NCI-H128 (cell line): ENCODE data around the gene TFF1.

ENCODE experiments used
- DNase-seq: peaks from one replicate; lab custom pipeline; 2025; ENCODE audit not compliant: unreplicated experiment; lab: John Stamatoyannopoulos, UW

TFF1 gene

GRCh38 chr21:42383331-42383730 lies 17.0 kb upstream of the TFF1 start:
- no peak for DNase-seq

- no peak for DNase-seq
Measured at GRCh38 chr21:42382915-42383314, 16.6 kb upstream of the TFF1 start.

GRCh38 chr21:42381347-42381984 lies 15.1 kb upstream of the TFF1 start:
- no peak for DNase-seq

- DNase-seq = no peak
Measured at GRCh38 chr21:42379426-42380215, 13.3 kb upstream of the TFF1 start.

GRCh38 chr21:42378418-42378817 lies 12.1 kb upstream of the TFF1 start:
- no peak for DNase-seq

GRCh38 chr21:42377951-42378340 lies 11.6 kb upstream of the TFF1 start:
- DNase-seq = no peak

- no peak for DNase-seq
Measured at GRCh38 chr21:42377211-42377950, 11.0 kb upstream of the TFF1 start.

- no peak for DNase-seq
Measured at GRCh38 chr21:42376338-42376982, 10.1 kb upstream of the TFF1 start.

GRCh38 chr21:42375966-42376337 lies 9.6 kb upstream of the TFF1 start:
- DNase-seq = no peak

GRCh38 chr21:42375506-42375905 lies 9.2 kb upstream of the TFF1 start:
- no peak for DNase-seq

- DNase-seq = peak; percentile 32
Measured at GRCh38 chr21:42374864-42375499, 8.6 kb upstream of the TFF1 start.

- no peak for DNase-seq
Measured at GRCh38 chr21:42374457-42374856, 8.1 kb upstream of the TFF1 start.

- no peak for DNase-seq
Measured at GRCh38 chr21:42373908-42374455, 7.6 kb upstream of the TFF1 start.

GRCh38 chr21:42373196-42373907 lies 7.0 kb upstream of the TFF1 start:
- DNase-seq = no peak

GRCh38 chr21:42370894-42371654 lies 4.7 kb upstream of the TFF1 start:
- no peak for DNase-seq

GRCh38 chr21:42369821-42370220 lies 3.5 kb upstream of the TFF1 start:
- no peak for DNase-seq

- DNase-seq = no peak
Measured at GRCh38 chr21:42367367-42368165, 1.2 kb upstream of the TFF1 start.

GRCh38 chr21:42365770-42366169 lies 565 bp downstream of the TFF1 start:
- no peak for DNase-seq
